ENCODE results near the gene PRELP.
"Not testable (repeated sequence)": the region's sequence is repeated elsewhere in the genome, so short reads cannot be mapped to it uniquely, and the experiment has no call there.

PRELP gene

DNA sequence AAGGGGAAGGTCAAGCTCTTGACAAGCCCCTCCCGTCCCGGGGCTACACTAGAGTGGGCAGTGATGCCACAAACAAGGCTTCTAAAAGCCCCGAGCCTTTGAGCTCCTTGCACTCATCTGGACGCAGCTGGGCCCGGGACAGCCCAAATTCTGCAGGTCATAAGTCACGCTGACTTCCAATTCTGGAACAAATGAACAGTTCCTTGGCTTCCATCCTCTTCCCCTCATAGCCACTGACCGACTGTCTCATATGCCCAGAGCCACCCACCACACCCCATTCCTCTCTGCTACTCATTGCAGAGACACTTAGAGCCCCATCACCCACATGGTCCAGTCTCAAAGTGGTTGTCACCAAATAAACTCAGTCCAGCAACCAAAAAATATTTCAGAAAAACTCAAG lies 32.8 kb upstream of the PRELP start:
- H3K9me3 ChIP-seq (ENCODE audit: control insufficient read depth, insufficient read depth, low read depth, low read length) = peaks cover 11% of the 10 kb centered on the region
- peaks cover 3% of the 10 kb centered on the region; the same call in 1 of the 2 replicates for H3K27me3 ChIP-seq (ENCODE audit: control insufficient read depth, insufficient read depth, low read length)
- H3K4me3 ChIP-seq (ENCODE audit: low read depth, low read length) = no peak overlapping the region
- no peak overlapping the region for H3K9ac ChIP-seq (ENCODE audit: low read length)
- no peaks in the 10 kb centered on the region for H3K36me3 ChIP-seq (ENCODE audit: control insufficient read depth, insufficient read depth, low read length)
- H3K4me1 ChIP-seq (ENCODE audit: control insufficient read depth, insufficient read depth, low read length) = peaks cover 16% of the 10 kb centered on the region
- H3K27ac ChIP-seq (ENCODE audit: low read depth, low read length) = no peak overlapping the region

DNA sequence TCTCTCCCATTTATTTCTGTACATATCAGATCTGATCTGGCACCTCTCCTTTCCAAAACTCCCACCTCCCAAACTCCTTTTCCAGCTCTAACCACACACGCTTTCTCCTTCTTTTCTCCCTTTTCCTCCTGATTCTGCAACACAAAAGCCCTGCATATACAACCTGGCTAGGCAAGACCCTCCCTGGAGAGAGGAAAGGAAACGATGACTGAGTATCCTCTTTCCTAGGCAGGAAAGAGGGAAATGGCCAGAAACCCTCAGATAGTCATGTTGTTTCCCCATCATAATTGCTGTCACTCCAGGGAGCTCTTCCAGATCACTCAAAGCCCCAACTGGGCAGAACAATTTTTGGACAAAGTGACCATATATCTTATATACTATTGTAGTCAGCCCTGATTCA lies 32.3 kb upstream of the PRELP start:
- peaks cover 3% of the 10 kb centered on the region; the same call in 1 of the 2 replicates for H3K27me3 ChIP-seq (ENCODE audit: control insufficient read depth, insufficient read depth, low read length)
- peaks cover 19% of the 10 kb centered on the region for H3K4me1 ChIP-seq (ENCODE audit: control insufficient read depth, insufficient read depth, low read length)
- no peak overlapping the region for H3K27ac ChIP-seq (ENCODE audit: low read depth, low read length)
- H3K4me3 ChIP-seq (ENCODE audit: low read depth, low read length) = no peak overlapping the region
- no peak overlapping the region for H3K9ac ChIP-seq (ENCODE audit: low read length)
- H3K36me3 ChIP-seq (ENCODE audit: control insufficient read depth, insufficient read depth, low read length) = no peaks in the 10 kb centered on the region
- peaks cover 11% of the 10 kb centered on the region for H3K9me3 ChIP-seq (ENCODE audit: control insufficient read depth, insufficient read depth, low read depth, low read length)

DNA sequence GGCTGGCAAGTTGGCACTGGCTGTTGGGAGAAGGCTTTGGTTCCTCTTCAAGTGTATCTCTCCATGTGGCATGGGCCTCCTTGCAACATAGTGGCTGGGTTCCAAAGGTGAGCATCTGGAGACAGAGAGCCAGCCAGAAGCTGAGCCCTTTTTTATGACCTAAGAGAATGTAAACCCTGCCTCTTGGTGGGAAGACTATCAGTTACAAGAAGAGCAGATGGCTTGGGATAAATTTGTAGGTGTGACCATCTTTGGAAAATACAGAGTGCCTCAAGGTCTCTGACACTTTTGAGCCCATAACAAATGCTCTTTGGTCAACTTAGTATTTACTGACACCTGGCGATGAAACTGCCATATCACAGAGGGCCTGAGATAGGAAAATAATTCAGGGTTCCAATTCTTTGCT lies 31.4 kb upstream of the PRELP start:
- Histone ChIP-seq H3K27me3 (ENCODE audit: control insufficient read depth, insufficient read depth, low read length) (peaks cover 3% of the 10 kb centered on the region; the same call in 1 of the 2 replicates), H3K36me3 (ENCODE audit: control insufficient read depth, insufficient read depth, low read length) (no peaks in the 10 kb centered on the region), H3K4me1 (ENCODE audit: control insufficient read depth, insufficient read depth, low read length) (peaks cover 25% of the 10 kb centered on the region), H3K9me3 (ENCODE audit: control insufficient read depth, insufficient read depth, low read depth, low read length) (peaks cover 11% of the 10 kb centered on the region), H3K27ac (ENCODE audit: low read depth, low read length) (no peak overlapping the region), H3K4me3 (ENCODE audit: low read depth, low read length) (no peak overlapping the region), H3K9ac (ENCODE audit: low read length) (no peak overlapping the region)

- Histone ChIP-seq H3K9ac (ENCODE audit: low read length) (no peak overlapping the region), H3K9me3 (ENCODE audit: control insufficient read depth, insufficient read depth, low read depth, low read length) (peaks cover 11% of the 10 kb centered on the region), H3K36me3 (ENCODE audit: control insufficient read depth, insufficient read depth, low read length) (no peaks in the 10 kb centered on the region), H3K4me1 (ENCODE audit: control insufficient read depth, insufficient read depth, low read length) (peaks cover 31% of the 10 kb centered on the region), H3K27me3 (ENCODE audit: control insufficient read depth, insufficient read depth, low read length) (no peaks in the 10 kb centered on the region), H3K4me3 (ENCODE audit: low read depth, low read length) (no peak overlapping the region), H3K27ac (ENCODE audit: low read depth, low read length) (no peak overlapping the region)
These were observed 28.5 kb upstream of the PRELP start for GRCh38 chr1:203447151-203447550.

GRCh38 chr1:203447598-203447997 lies 28.0 kb upstream of the PRELP start:
- H3K4me1 ChIP-seq (ENCODE audit: control insufficient read depth, insufficient read depth, low read length) = peaks cover 30% of the 10 kb centered on the region
- H3K27ac ChIP-seq (ENCODE audit: low read depth, low read length); H3K9ac ChIP-seq (ENCODE audit: low read length); H3K4me3 ChIP-seq (ENCODE audit: low read depth, low read length); H3K27me3 ChIP-seq (ENCODE audit: control insufficient read depth, insufficient read depth, low read length); H3K36me3 ChIP-seq (ENCODE audit: control insufficient read depth, insufficient read depth, low read length): not testable (repeated sequence)
- peaks cover 11% of the 10 kb centered on the region for H3K9me3 ChIP-seq (ENCODE audit: control insufficient read depth, insufficient read depth, low read depth, low read length)

DNA sequence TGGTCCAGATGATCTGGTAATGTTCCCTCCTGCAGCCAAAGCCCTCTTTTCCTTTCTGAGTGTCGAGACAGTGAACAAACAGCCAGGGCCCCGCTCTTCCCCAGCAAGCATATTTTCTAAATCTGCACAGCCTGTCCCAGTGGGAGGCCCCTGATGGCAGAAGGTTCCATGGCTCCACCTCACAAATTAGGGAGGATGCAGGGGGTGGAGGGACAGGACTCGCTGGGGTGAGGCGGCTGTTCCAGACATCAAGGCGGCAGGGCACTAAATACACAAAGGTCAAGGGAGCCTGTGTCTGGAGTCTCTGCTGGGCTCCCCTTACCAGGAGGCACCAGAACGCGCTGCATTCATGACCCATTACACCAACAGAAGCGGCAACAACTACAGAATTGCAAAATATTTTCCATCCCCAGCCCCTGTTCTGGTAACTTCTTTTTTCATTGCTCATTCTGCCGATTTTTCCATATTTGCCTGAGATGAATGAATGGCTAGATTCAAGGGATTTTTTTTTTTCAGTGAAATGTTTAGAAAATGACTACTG lies 27.0 kb upstream of the PRELP start:
- Histone ChIP-seq H3K9ac (ENCODE audit: low read length) (peak overlapping the region; percentile 25), H3K4me3 (ENCODE audit: low read depth, low read length) (no peak overlapping the region; the same call in 1 of the 2 replicates), H3K27me3 (ENCODE audit: control insufficient read depth, insufficient read depth, low read length) (no peaks in the 10 kb centered on the region), H3K9me3 (ENCODE audit: control insufficient read depth, insufficient read depth, low read depth, low read length) (peaks cover 11% of the 10 kb centered on the region), H3K4me1 (ENCODE audit: control insufficient read depth, insufficient read depth, low read length) (peaks cover 24% of the 10 kb centered on the region), H3K36me3 (ENCODE audit: control insufficient read depth, insufficient read depth, low read length) (no peaks in the 10 kb centered on the region), H3K27ac (ENCODE audit: low read depth, low read length) (no peak overlapping the region)

DNA sequence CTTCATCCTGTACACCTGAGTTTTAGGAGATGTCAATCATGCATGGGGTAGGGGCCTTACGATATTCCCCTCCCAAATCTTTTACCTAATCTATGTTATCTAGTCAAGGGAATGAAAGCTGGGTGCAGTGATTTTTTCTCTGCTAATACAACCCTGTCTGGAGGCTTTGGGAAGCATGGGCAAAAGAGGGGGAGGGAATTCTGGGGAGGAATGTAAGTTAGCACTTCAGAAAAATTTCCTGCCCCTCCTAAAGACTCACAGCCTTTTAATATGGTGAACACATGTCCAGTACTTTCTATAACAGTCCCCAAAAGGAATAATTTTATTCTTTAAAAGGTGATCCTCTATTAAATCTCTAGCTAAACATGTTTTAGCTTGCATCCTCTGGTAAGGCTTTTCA lies 25.6 kb upstream of the PRELP start:
- Histone ChIP-seq H3K27ac (ENCODE audit: low read depth, low read length) (no peak overlapping the region), H3K4me1 (ENCODE audit: control insufficient read depth, insufficient read depth, low read length) (peaks cover 21% of the 10 kb centered on the region), H3K4me3 (ENCODE audit: low read depth, low read length) (no peak overlapping the region), H3K9me3 (ENCODE audit: control insufficient read depth, insufficient read depth, low read depth, low read length) (peaks cover 8% of the 10 kb centered on the region), H3K27me3 (ENCODE audit: control insufficient read depth, insufficient read depth, low read length) (no peaks in the 10 kb centered on the region), H3K36me3 (ENCODE audit: control insufficient read depth, insufficient read depth, low read length) (no peaks in the 10 kb centered on the region), H3K9ac (ENCODE audit: low read length) (no peak overlapping the region)

DNA sequence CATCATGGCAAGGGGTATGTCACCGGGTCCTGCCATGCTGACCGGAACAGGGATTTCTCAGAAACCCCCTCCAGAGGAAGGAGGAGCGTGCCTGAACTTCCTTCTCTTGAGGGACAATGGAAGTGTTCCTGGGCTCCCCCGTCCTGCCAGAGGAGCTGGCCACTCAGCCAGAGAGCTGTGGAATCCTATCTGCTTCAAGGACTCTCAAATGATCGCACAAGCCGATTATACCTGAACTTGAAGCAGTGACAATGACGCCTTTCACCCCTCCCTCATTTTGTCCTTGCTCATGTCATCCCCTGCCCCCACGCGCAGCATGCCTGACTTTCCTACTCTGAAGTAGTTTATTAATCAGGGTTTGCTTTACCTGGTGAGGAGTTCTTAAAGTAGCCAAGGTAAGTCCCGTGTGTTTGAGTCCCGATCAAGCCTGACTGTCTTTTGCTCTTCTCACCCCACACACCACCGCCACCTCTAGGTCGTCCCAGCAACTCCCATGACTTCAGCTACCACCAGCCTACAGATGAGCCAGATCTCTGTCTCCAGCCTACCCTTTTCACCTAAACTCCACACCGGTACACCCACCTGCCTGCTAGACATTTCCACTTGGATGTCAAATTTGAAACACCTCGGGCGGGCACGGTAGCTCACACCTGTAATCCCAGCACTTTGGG lies 25.0 kb upstream of the PRELP start:
- Histone ChIP-seq H3K9me3 (ENCODE audit: control insufficient read depth, insufficient read depth, low read depth, low read length) (peaks cover 2% of the 10 kb centered on the region; the same call in 1 of the 2 replicates), H3K4me1 (ENCODE audit: control insufficient read depth, insufficient read depth, low read length) (peaks cover 21% of the 10 kb centered on the region), H3K4me3 (ENCODE audit: low read depth, low read length) (no peak overlapping the region), H3K27ac (ENCODE audit: low read depth, low read length) (no peak overlapping the region), H3K27me3 (ENCODE audit: control insufficient read depth, insufficient read depth, low read length) (no peaks in the 10 kb centered on the region), H3K36me3 (ENCODE audit: control insufficient read depth, insufficient read depth, low read length) (no peaks in the 10 kb centered on the region), H3K9ac (ENCODE audit: low read length) (no peak overlapping the region)

DNA sequence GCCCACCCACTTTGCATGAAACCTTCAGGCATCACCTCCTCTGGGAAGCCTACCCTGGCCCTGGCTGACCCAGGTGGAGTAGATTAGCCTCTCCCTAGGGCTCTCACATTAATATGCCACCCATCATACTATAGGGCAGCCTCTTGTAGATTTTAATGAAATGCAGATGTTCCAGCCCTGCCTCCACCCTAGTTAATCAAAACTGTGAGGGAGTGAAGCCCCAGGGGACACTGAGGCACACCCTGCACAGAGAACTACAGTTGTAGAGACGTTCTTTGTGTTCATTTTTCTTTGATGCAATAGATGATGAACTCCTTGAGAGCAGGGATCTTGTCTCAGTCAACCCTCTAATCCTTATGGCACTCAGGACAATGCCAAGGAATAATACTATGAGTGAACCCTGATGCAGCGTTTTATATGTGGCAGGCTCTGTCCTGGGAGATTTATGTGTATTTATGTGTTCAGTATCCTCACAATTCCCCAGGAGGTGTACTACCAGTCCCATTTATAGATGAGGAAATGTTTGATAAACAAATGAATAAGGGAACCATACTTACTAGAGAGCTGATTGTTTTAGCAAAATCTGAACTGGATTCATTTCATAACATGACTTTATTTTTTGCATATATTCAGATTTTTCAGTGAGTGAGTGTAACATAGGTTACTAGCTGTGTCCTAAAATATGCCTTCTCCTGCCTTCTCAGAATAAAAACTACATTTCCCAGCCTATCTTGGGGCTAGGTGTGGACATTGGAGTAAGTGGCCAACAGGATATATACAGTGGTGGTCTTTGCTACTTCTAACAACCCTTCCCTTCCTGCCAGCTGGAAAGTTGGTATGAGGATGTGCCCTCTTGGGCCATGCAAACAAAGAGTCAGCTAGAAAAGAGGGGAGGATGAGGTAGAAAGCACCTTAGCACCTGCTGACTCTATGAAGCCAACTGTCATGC lies 23.5 kb upstream of the PRELP start:
- Histone ChIP-seq H3K36me3 (ENCODE audit: control insufficient read depth, insufficient read depth, low read length) (no peaks in the 10 kb centered on the region), H3K9ac (ENCODE audit: low read length) (no peak overlapping the region), H3K27ac (ENCODE audit: low read depth, low read length) (no peak overlapping the region), H3K9me3 (ENCODE audit: control insufficient read depth, insufficient read depth, low read depth, low read length) (no peaks in the 10 kb centered on the region), H3K27me3 (ENCODE audit: control insufficient read depth, insufficient read depth, low read length) (no peaks in the 10 kb centered on the region), H3K4me3 (ENCODE audit: low read depth, low read length) (no peak overlapping the region), H3K4me1 (ENCODE audit: control insufficient read depth, insufficient read depth, low read length) (peaks cover 21% of the 10 kb centered on the region)

DNA sequence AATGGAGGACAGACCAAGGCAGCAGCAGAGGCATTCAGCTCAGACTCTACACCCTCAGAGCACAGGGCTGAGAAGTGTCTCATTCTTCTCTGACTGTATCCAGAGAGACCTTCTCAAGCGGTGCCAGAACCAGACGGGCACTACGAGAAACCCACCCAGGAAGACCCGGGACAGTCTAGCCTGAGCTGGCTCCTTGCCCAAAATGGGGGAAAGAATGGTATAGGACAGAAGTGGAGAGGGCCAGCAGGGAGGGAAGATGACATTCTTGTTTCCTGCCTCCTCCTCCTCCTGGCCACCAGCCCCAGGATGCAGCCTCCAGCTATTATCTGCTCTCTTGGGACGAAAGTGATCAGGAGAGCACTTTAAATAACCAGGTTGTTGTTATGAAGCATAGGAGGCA lies 22.6 kb upstream of the PRELP start:
- no peaks in the 10 kb centered on the region for H3K27me3 ChIP-seq (ENCODE audit: control insufficient read depth, insufficient read depth, low read length)
- no peak overlapping the region for H3K4me3 ChIP-seq (ENCODE audit: low read depth, low read length)
- H3K9me3 ChIP-seq (ENCODE audit: control insufficient read depth, insufficient read depth, low read depth, low read length) = no peaks in the 10 kb centered on the region
- H3K27ac ChIP-seq (ENCODE audit: low read depth, low read length) = no peak overlapping the region
- no peak overlapping the region for H3K9ac ChIP-seq (ENCODE audit: low read length)
- H3K4me1 ChIP-seq (ENCODE audit: control insufficient read depth, insufficient read depth, low read length) = peaks cover 21% of the 10 kb centered on the region
- no peaks in the 10 kb centered on the region for H3K36me3 ChIP-seq (ENCODE audit: control insufficient read depth, insufficient read depth, low read length)

GRCh38 chr1:203453616-203454015 lies 22.0 kb upstream of the PRELP start:
- H3K27me3 ChIP-seq (ENCODE audit: control insufficient read depth, insufficient read depth, low read length) = no peaks in the 10 kb centered on the region
- no peak overlapping the region for H3K27ac ChIP-seq (ENCODE audit: low read depth, low read length)
- H3K9me3 ChIP-seq (ENCODE audit: control insufficient read depth, insufficient read depth, low read depth, low read length) = no peaks in the 10 kb centered on the region
- no peak overlapping the region for H3K4me3 ChIP-seq (ENCODE audit: low read depth, low read length)
- peaks cover 15% of the 10 kb centered on the region for H3K4me1 ChIP-seq (ENCODE audit: control insufficient read depth, insufficient read depth, low read length)
- no peak overlapping the region for H3K9ac ChIP-seq (ENCODE audit: low read length)
- H3K36me3 ChIP-seq (ENCODE audit: control insufficient read depth, insufficient read depth, low read length) = no peaks in the 10 kb centered on the region
